ENCODE measurements around the gene BRF1.
"Not testable (repeated sequence)": the region's sequence is repeated elsewhere in the genome, so short reads cannot be mapped to it uniquely, and the experiment has no call there.

The BRF1 gene

GRCh38 chr14:105290621-105291346, 10.0 kb downstream of the BRF1 start:
- DNase-seq (ENCODE audit: low read depth in 2 of 2): no peak

- DNase-seq (ENCODE audit: low read depth in 2 of 2): not testable (repeated sequence)
These were observed 11.9 kb downstream of the BRF1 start for GRCh38 chr14:105288936-105289335.

GRCh38 chr14:105287249-105288102, 13.3 kb downstream of the BRF1 start:
- DNase-seq (ENCODE audit: low read depth in 2 of 2): no peak

- no peak for DNase-seq (ENCODE audit: low read depth in 2 of 2)
These were observed 14.0 kb downstream of the BRF1 start for GRCh38 chr14:105286759-105287144.

- no peak for DNase-seq (ENCODE audit: low read depth in 2 of 2)
These were observed 15.6 kb downstream of the BRF1 start for GRCh38 chr14:105285174-105285573.

- no peak for DNase-seq (ENCODE audit: low read depth in 2 of 2)
These were observed 16.9 kb downstream of the BRF1 start for GRCh38 chr14:105283899-105284298.

- no peak for DNase-seq (ENCODE audit: low read depth in 2 of 2)
These were observed 17.8 kb downstream of the BRF1 start for GRCh38 chr14:105283028-105283427.

- DNase-seq (ENCODE audit: low read depth in 2 of 2): no peak
These were observed 18.6 kb downstream of the BRF1 start for GRCh38 chr14:105282098-105282725.

GRCh38 chr14:105281371-105282097, 19.3 kb downstream of the BRF1 start:
- no peak for DNase-seq (ENCODE audit: low read depth in 2 of 2)

- no peak for DNase-seq (ENCODE audit: low read depth in 2 of 2)
These were observed 20.3 kb downstream of the BRF1 start for GRCh38 chr14:105280525-105280924.

- DNase-seq (ENCODE audit: low read depth in 2 of 2): no peak
These were observed 21.0 kb downstream of the BRF1 start for GRCh38 chr14:105279642-105280361.

GRCh38 chr14:105277448-105277847, 23.4 kb downstream of the BRF1 start:
- not testable (repeated sequence) for DNase-seq (ENCODE audit: low read depth in 2 of 2)

- DNase-seq (ENCODE audit: low read depth in 2 of 2): no peak
These were observed 25.4 kb downstream of the BRF1 start for GRCh38 chr14:105275267-105275946.

GRCh38 chr14:105274637-105275036, 26.2 kb downstream of the BRF1 start:
- no peak for DNase-seq (ENCODE audit: low read depth in 2 of 2)

GRCh38 chr14:105273062-105273461, 27.7 kb downstream of the BRF1 start:
- no peak for DNase-seq (ENCODE audit: low read depth in 2 of 2)

GRCh38 chr14:105272623-105273022, 28.2 kb downstream of the BRF1 start:
- DNase-seq (ENCODE audit: low read depth in 2 of 2): no peak

- no peak for DNase-seq (ENCODE audit: low read depth in 2 of 2)
These were observed 29.4 kb downstream of the BRF1 start for GRCh38 chr14:105271224-105271890.

- DNase-seq (ENCODE audit: low read depth in 2 of 2): no peak
These were observed 31.4 kb downstream of the BRF1 start for GRCh38 chr14:105269405-105269804.

GRCh38 chr14:105268736-105269354, 32.0 kb downstream of the BRF1 start:
- no peak for DNase-seq (ENCODE audit: low read depth in 2 of 2)
